ENCODE data around the gene TNFRSF12A.

Gene TNFRSF12A

GRCh38 chr16:3020247-3020603 lies at the start of gene TNFRSF12A:
TNFRSF12A (plus strand) TSS chr16:3020368; CDS start chr16:3020398, 30 bp downstream.
- no peak for DNase-seq (ENCODE audit: low read depth, low spot score)

- no peak for DNase-seq (ENCODE audit: low read depth, low spot score)
Observed at GRCh38 chr16:2970563-2970962, 49.6 kb upstream of the TNFRSF12A start.

- no peak for DNase-seq (ENCODE audit: low read depth, low spot score)
Observed at GRCh38 chr16:2971134-2971984, 48.8 kb upstream of the TNFRSF12A start.

GRCh38 chr16:2971985-2972784 lies 48.0 kb upstream of the TNFRSF12A start:
- DNase-seq (ENCODE audit: low read depth, low spot score) = no peak

- no peak for DNase-seq (ENCODE audit: low read depth, low spot score)
Observed at GRCh38 chr16:2973093-2973492, 47.1 kb upstream of the TNFRSF12A start.

- no peak for DNase-seq (ENCODE audit: low read depth, low spot score)
Observed at GRCh38 chr16:2973605-2974318, 46.4 kb upstream of the TNFRSF12A start.

GRCh38 chr16:2974319-2975056 lies 45.7 kb upstream of the TNFRSF12A start:
- DNase-seq (ENCODE audit: low read depth, low spot score) = no peak

- DNase-seq (ENCODE audit: low read depth, low spot score) = no peak
Observed at GRCh38 chr16:2975161-2975795, 44.9 kb upstream of the TNFRSF12A start.

GRCh38 chr16:2976201-2976600 lies 44.0 kb upstream of the TNFRSF12A start:
- no peak for DNase-seq (ENCODE audit: low read depth, low spot score)

- DNase-seq (ENCODE audit: low read depth, low spot score) = no peak
Observed at GRCh38 chr16:2976673-2977072, 43.5 kb upstream of the TNFRSF12A start.

GRCh38 chr16:2977440-2977839 lies 42.7 kb upstream of the TNFRSF12A start:
- DNase-seq (ENCODE audit: low read depth, low spot score) = no peak

- DNase-seq (ENCODE audit: low read depth, low spot score) = no peak
Observed at GRCh38 chr16:2979669-2980226, 40.4 kb upstream of the TNFRSF12A start.

GRCh38 chr16:2980227-2981176 lies 39.7 kb upstream of the TNFRSF12A start, which contains the start of gene PKMYT1:
PKMYT1 (minus strand) TSS chr16:2980446; CDS start chr16:2979657, 789 bp downstream.
- DNase-seq (ENCODE audit: low read depth, low spot score) = peak; percentile 34

- DNase-seq (ENCODE audit: low read depth, low spot score) = no peak
Observed at GRCh38 chr16:2981177-2981898, 38.8 kb upstream of the TNFRSF12A start.

- DNase-seq (ENCODE audit: low read depth, low spot score) = no peak
Observed at GRCh38 chr16:2981899-2982250, 38.3 kb upstream of the TNFRSF12A start.

GRCh38 chr16:2982402-2982801 lies 37.8 kb upstream of the TNFRSF12A start:
- no peak for DNase-seq (ENCODE audit: low read depth, low spot score)

GRCh38 chr16:2983706-2984136 lies 36.4 kb upstream of the TNFRSF12A start:
- no peak for DNase-seq (ENCODE audit: low read depth, low spot score)

- DNase-seq (ENCODE audit: low read depth, low spot score) = no peak
Observed at GRCh38 chr16:2985462-2985861, 34.7 kb upstream of the TNFRSF12A start.

- DNase-seq (ENCODE audit: low read depth, low spot score) = no peak
Observed at GRCh38 chr16:2985893-2986355, 34.2 kb upstream of the TNFRSF12A start.
